OCI-LY1 (cell line): ENCODE measurements around the gene RRAGD.

Source experiments
- H2AFZ ChIP-seq: fragments of 200-600 bp; sonication (generic), shearing (Covaris generic); 2 replicates; pipeline ENCODE4 v1.6.0; 2014; ENCODE audit warnings: antibody characterized with exemption, mild to moderate bottlenecking, low read length
- H3F3A ChIP-seq: fragments of 200-600 bp; sonication (generic), shearing (Covaris generic); 2 replicates; pipeline ENCODE4 v1.6.0; 2014; ENCODE audit warnings: mild to moderate bottlenecking, antibody characterized with exemption, low read length, moderate library complexity; ENCODE audit not compliant: insufficient read depth
- H3K27ac ChIP-seq: fragments of 200-600 bp; sonication (generic); 2 replicates; pipeline ENCODE4 v1.5.1; 2014; ENCODE audit warnings: low read length, mixed run types, mild to moderate bottlenecking, low read depth; ENCODE audit not compliant: poor library complexity, severe bottlenecking
- H3K27me3 ChIP-seq: fragments of 200-600 bp; sonication (generic); 2 replicates; pipeline ENCODE4 v1.6.0; 2014; ENCODE audit warnings: antibody characterized with exemption, mild to moderate bottlenecking, low read length, moderate library complexity; ENCODE audit not compliant: insufficient read depth
- H3K36me3 ChIP-seq: fragments of 200-600 bp; sonication (generic); 2 replicates; pipeline ENCODE4 v1.6.1; 2014; ENCODE audit warnings: mild to moderate bottlenecking, antibody characterized with exemption, low read length, moderate library complexity, mixed read lengths; ENCODE audit not compliant: insufficient read depth
- H3K4me1 ChIP-seq: fragments of 200-600 bp; sonication (generic); 2 replicates; pipeline ENCODE4 v1.5.1; 2014; ENCODE audit warnings: mild to moderate bottlenecking, low read length, moderate library complexity; ENCODE audit not compliant: insufficient read depth, severe bottlenecking
- H3K4me2 ChIP-seq: fragments of 200-600 bp; sonication (generic), shearing (Covaris generic); 2 replicates; pipeline ENCODE4 v1.6.1; 2014; ENCODE audit warnings: low read length
- H3K4me3 ChIP-seq: fragments of 200-600 bp; sonication (generic); 2 replicates; pipeline ENCODE4 v1.5.1; 2014; ENCODE audit warnings: low read length, low read depth, mild to moderate bottlenecking, mixed read lengths; ENCODE audit not compliant: poor library complexity, severe bottlenecking
- H3K79me2 ChIP-seq: fragments of 200-600 bp; shearing (Covaris generic); 2 replicates; pipeline ENCODE4 v1.6.1; 2016; ENCODE audit warnings: mixed run types, low read length, mixed read lengths; ENCODE audit not compliant: insufficient read depth
- H3K9ac ChIP-seq: fragments of 200-600 bp; sonication (generic), shearing (Covaris generic); 2 replicates; pipeline ENCODE4 v1.6.1; 2014; ENCODE audit warnings: mild to moderate bottlenecking, low read length, mixed read lengths
- H3K9me2 ChIP-seq: fragments of 200-600 bp; sonication (generic), shearing (Covaris generic); 2 replicates; pipeline ENCODE4 v1.6.1; 2014; ENCODE audit warnings: low read depth, mild to moderate bottlenecking, low read length, mixed read lengths
- H3K9me3 ChIP-seq: fragments of 200-600 bp; shearing (Covaris generic); 2 replicates; pipeline ENCODE4 v1.6.1; 2014; ENCODE audit warnings: low read length, mixed read lengths
- H4K20me1 ChIP-seq: fragments of 200-600 bp; sonication (generic), shearing (Covaris generic); 2 replicates; pipeline ENCODE4 v1.6.0; 2016; ENCODE audit warnings: mild to moderate bottlenecking, low read length; ENCODE audit not compliant: insufficient read depth
- EZH2 ChIP-seq: fragments of 200-600 bp; sonication (generic), shearing (Covaris generic); IDR thresholded peaks from 2 replicates; pipeline ENCODE4 v1.8.0; 2017; ENCODE audit warnings: borderline replicate concordance, mixed run types, mild to moderate bottlenecking, antibody characterized with exemption, low read length, moderate library complexity, mixed read lengths
- TF ChIP-seq, protein P1 (sequence below): fragments of 200-600 bp; sonication (generic), shearing (Covaris generic); IDR thresholded peaks from 2 replicates; pipeline ENCODE4 v1.5.1; 2017; ENCODE audit warnings: mild to moderate bottlenecking, antibody characterized with exemption, low read length, moderate library complexity, mixed read lengths

Gene RRAGD

GRCh38 chr6:89339565-89339964, 72.5 kb downstream of the RRAGD start:
- no peak for TF ChIP-seq EZH2
- TF ChIP-seq, protein P1, sequence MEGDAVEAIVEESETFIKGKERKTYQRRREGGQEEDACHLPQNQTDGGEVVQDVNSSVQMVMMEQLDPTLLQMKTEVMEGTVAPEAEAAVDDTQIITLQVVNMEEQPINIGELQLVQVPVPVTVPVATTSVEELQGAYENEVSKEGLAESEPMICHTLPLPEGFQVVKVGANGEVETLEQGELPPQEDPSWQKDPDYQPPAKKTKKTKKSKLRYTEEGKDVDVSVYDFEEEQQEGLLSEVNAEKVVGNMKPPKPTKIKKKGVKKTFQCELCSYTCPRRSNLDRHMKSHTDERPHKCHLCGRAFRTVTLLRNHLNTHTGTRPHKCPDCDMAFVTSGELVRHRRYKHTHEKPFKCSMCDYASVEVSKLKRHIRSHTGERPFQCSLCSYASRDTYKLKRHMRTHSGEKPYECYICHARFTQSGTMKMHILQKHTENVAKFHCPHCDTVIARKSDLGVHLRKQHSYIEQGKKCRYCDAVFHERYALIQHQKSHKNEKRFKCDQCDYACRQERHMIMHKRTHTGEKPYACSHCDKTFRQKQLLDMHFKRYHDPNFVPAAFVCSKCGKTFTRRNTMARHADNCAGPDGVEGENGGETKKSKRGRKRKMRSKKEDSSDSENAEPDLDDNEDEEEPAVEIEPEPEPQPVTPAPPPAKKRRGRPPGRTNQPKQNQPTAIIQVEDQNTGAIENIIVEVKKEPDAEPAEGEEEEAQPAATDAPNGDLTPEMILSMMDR = no peak
- Histone ChIP-seq H3K4me3 (no peak overlapping the region), H3K27me3 (no peaks in the 10 kb centered on the region), H3K9me2 (no peaks in the 10 kb centered on the region), H3K9ac (no peak overlapping the region), H2AFZ (no peak overlapping the region), H3K27ac (no peak overlapping the region), H3K9me3 (no peaks in the 10 kb centered on the region), H3K4me1 (peaks cover 7% of the 10 kb centered on the region), H4K20me1 (no peaks in the 10 kb centered on the region), H3F3A (no peaks in the 10 kb centered on the region; the same call in 1 of the 2 replicates), H3K36me3 (peaks cover 78% of the 10 kb centered on the region), H3K4me2 (no peak overlapping the region), H3K79me2 (peaks cover 33% of the 10 kb centered on the region)

DNA sequence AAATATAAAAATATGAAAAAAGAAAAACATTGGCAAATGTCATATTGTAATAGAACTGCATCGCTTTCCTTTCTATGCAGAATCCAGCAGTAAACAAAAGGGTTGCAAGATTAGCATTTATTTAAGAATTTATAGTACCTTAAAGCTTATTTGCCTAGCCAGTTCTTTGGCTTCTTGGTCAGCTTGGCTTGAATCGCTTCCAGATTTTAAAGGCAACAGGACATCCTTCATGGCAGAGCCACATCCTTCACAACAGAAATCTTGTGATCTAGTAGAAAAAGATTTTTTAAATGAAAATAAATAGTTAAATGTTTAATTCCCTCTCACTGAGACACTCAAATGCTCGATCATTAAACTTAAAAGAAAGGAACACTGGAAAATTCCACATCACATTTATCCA, 76.9 kb downstream of the RRAGD start:
- Histone ChIP-seq H2AFZ (no peak overlapping the region), H3F3A (no peaks in the 10 kb centered on the region; the same call in 1 of the 2 replicates), H3K4me2 (no peak overlapping the region), H3K4me1 (no peaks in the 10 kb centered on the region), H3K9me2 (no peaks in the 10 kb centered on the region), H3K79me2 (0 out of 2 replicates have a peak, but pooled peaks cover 3% of the 10 kb centered on the region), H3K4me3 (no peak overlapping the region), H4K20me1 (no peaks in the 10 kb centered on the region), H3K9me3 (no peaks in the 10 kb centered on the region), H3K9ac (no peak overlapping the region), H3K27ac (no peak overlapping the region), H3K36me3 (peaks cover 88% of the 10 kb centered on the region), H3K27me3 (no peaks in the 10 kb centered on the region)
- TF ChIP-seq, protein P1 = no peak
- TF ChIP-seq EZH2 = no peak

GRCh38 chr6:89330910-89331309, 81.2 kb downstream of the RRAGD start:
- H3K9me3 ChIP-seq = no peaks in the 10 kb centered on the region
- H3K4me2 ChIP-seq = no peak overlapping the region
- H3K4me3 ChIP-seq = no peak overlapping the region
- H2AFZ ChIP-seq = no peak overlapping the region
- 0 out of 2 replicates have a peak, but pooled peaks cover 2% of the 10 kb centered on the region for H3K79me2 ChIP-seq
- no peaks in the 10 kb centered on the region for H4K20me1 ChIP-seq
- H3K9ac ChIP-seq = no peak overlapping the region
- H3F3A ChIP-seq = no peaks in the 10 kb centered on the region; the same call in 1 of the 2 replicates
- no peaks in the 10 kb centered on the region for H3K4me1 ChIP-seq
- H3K36me3 ChIP-seq = peaks cover 95% of the 10 kb centered on the region
- no peaks in the 10 kb centered on the region for H3K27me3 ChIP-seq
- TF ChIP-seq EZH2 = no peak
- TF ChIP-seq, protein P1 = no peak
- H3K9me2 ChIP-seq = no peaks in the 10 kb centered on the region
- H3K27ac ChIP-seq = no peak overlapping the region
